WTC11 (cell line): ENCODE measurements around the gene HOXA10.

Experiments
- ATF6 ChIP-seq: sonication (generic); formaldehyde crosslinking; IDR thresholded peaks from 2 replicates; pipeline ENCODE4 v1.8.1; 2023; ENCODE audit warnings: mild to moderate bottlenecking, missing genetic modification reagents
- CTCF ChIP-seq: fragments of 200-600 bp; IDR thresholded peaks from 2 replicates; pipeline ENCODE4 v1.8.0; 2022; ENCODE audit warnings: antibody characterized with exemption
- FOXK1 ChIP-seq: sonication (generic); formaldehyde crosslinking; IDR thresholded peaks from 2 replicates; pipeline ENCODE4 v1.8.0; 2022; ENCODE audit warnings: mild to moderate bottlenecking, moderate library complexity, missing genetic modification reagents
- MAX ChIP-seq: sonication (generic); formaldehyde crosslinking; IDR thresholded peaks from 2 replicates; pipeline ENCODE4 v1.8.0; 2022; ENCODE audit warnings: mild to moderate bottlenecking, missing genetic modification reagents
- SMAD3 ChIP-seq: sonication (generic); formaldehyde crosslinking; IDR thresholded peaks from 2 replicates; pipeline ENCODE4 v1.8.0; 2022; ENCODE audit warnings: missing genetic modification reagents, mild to moderate bottlenecking, borderline replicate concordance
- SMAD4 ChIP-seq: sonication (generic); formaldehyde crosslinking; IDR thresholded peaks from 2 replicates; pipeline ENCODE4 v1.8.0; 2022; ENCODE audit warnings: mild to moderate bottlenecking, missing genetic modification reagents

GRCh38 chr7:27185854-27186667 lies 11.9 kb upstream of the HOXA10 start:
- TF ChIP-seq CTCF (no peak), FOXK1 (no peak), SMAD4 (no peak), MAX (CRISPR knock-in tag) (no peak), ATF6 (CRISPR knock-in tag) (no peak), SMAD3 (CRISPR knock-in tag) (no peak)
